ENCODE data around the gene TMEM11.

DNA sequence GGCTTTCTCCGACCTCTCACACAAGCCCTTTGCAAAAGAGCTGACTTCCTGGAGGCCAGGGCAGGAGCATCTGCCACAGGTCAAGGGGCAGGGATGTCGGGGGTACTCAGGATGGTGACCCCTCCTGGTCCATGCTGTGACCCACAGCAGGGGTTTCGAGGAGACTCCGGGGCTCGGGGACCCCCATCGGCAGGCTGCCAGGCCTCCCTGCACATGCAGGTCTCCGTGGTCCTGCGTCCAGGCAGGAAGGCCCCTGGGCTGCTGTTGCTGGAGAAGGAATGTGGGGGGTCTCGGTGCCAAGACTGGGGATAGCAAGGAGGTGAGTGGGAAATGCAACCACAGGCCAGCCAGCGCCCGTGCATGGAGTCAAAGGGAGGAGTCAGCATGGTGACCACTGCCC lies 27.6 kb upstream of the TMEM11 start:
- TF ChIP-seq GATA2 (IDR thresholded peaks at IDR 0.05; ENCODE audit: low read depth, low read length) (no peak), GATA3 (IDR thresholded peaks at IDR 0.05; ENCODE audit: low read depth, low read length) (no peak)

All from SH-SY5Y (cell line).